CD4-positive, alpha-beta T cell (primary cell): ENCODE results near the gene ECHDC3. TPM values are rescaled to one million over a fixed set of nuclear protein-coding genes. Genes with fewer than 3 reads are reported as not detected.

Experiments
- ATAC-seq: fragments of 200-7000 bp; cut with Tn5 transposase; one replicate; pipeline ENCODE4 v1.10.0; 2022; ENCODE audit warnings: mild to moderate bottlenecking; ENCODE audit not compliant: poor library complexity
- CTCF ChIA-PET: fragments of 350-600 bp; sonication (Branson Sonifier 250); formaldehyde crosslinking; loops from one replicate; lab custom pipeline; 2021; ENCODE audit warnings: antibody characterized with exemption, inconsistent platforms; lab: Charles Lee
- POLR2A ChIA-PET: fragments of 350-600 bp; sonication (Branson Sonifier 250); formaldehyde crosslinking; loops from one replicate; lab custom pipeline; 2021; ENCODE audit warnings: antibody characterized with exemption, inconsistent platforms; lab: Charles Lee
- DNase-seq, 14 experiments: peaks; one replicate each; pipeline ENCODE4 v3.0.0-alpha.2; 2013 to 2020; ENCODE audit warnings: mixed read lengths in 2 of 14
- H3K27ac ChIP-seq, 2 donors: one replicate each; pipeline versions ENCODE4 v1.5.1 to v1.7.0; 2013; ENCODE audit warnings: low read length in 2 of 2, low read depth in 1 of 2, mild to moderate bottlenecking in 1 of 2
- H3K27me3 ChIP-seq, 2 experiments: 1 replicate in 1 of 2; 2 replicates in 1 of 2; pipeline versions ENCODE4 v1.6.1 to v1.7.0; 2013; ENCODE audit warnings: low read length in 2 of 2, control low read depth in 1 of 2, mild to moderate bottlenecking in 1 of 2, moderate library complexity in 1 of 2; ENCODE audit not compliant: insufficient read depth in 2 of 2, control insufficient read depth in 1 of 2
- H3K36me3 ChIP-seq: one replicate; pipeline ENCODE4 v1.6.1; 2013; ENCODE audit warnings: low read length, control low read depth; ENCODE audit not compliant: insufficient read depth
- H3K4me1 ChIP-seq: one replicate; pipeline ENCODE4 v1.6.1; 2013; ENCODE audit warnings: low read length, control low read depth; ENCODE audit not compliant: insufficient read depth
- H3K4me3 ChIP-seq: one replicate; pipeline ENCODE4 v1.5.1; 2013; ENCODE audit warnings: mild to moderate bottlenecking, low read length, moderate library complexity
- H3K9me3 ChIP-seq, 2 experiments: 1 replicate in 1 of 2; 2 replicates in 1 of 2; pipeline versions ENCODE4 v1.6.1 to v1.7.0; 2013; ENCODE audit warnings: low read length in 2 of 2, mild to moderate bottlenecking in 2 of 2, control low read depth in 1 of 2, moderate library complexity in 1 of 2; ENCODE audit not compliant: control insufficient read depth in 1 of 2, insufficient read depth in 1 of 2
- H3K27ac Mint-ChIP-seq: one replicate; pipeline ENCODE4 v1.8.0; 2020; ENCODE audit warnings: mixed read lengths
- H3K27me3 Mint-ChIP-seq: one replicate; pipeline ENCODE4 v1.8.0; 2021; ENCODE audit warnings: mixed read lengths
- H3K36me3 Mint-ChIP-seq: one replicate; pipeline ENCODE4 v1.8.0; 2021; ENCODE audit warnings: low read depth, mixed read lengths
- H3K4me1 Mint-ChIP-seq: one replicate; pipeline ENCODE4 v1.8.0; 2021; ENCODE audit warnings: low read depth, mixed read lengths
- H3K4me3 Mint-ChIP-seq: one replicate; pipeline ENCODE4 v1.8.0; 2020; ENCODE audit warnings: mild to moderate bottlenecking, mixed read lengths
- H3K9me3 Mint-ChIP-seq: one replicate; pipeline ENCODE4 v1.8.0; 2020; ENCODE audit warnings: mixed read lengths
- intact Hi-C, 2 experiments: fragments of 100-400 bp; cut with DNase I in 1 of 2; cut with micrococcal nuclease in 1 of 2; formaldehyde crosslinking; loops; one replicate each; pipeline versions ENCODE4 v1.15.1 to v1.9.0; 2023 to 2025; cut with DNase I, micrococcal nuclease
- total RNA-seq, 174 experiments: library from RNA in 2 of 174; stranded (reverse) in 2 of 174; gene quantifications; one replicate each; pipeline ENCODE4 v1.2.3 and lab custom pipeline; 2021 to 2026
- TF ChIP-seq, protein P1 (sequence below): fragments of 200-600 bp; IDR thresholded peaks from one replicate; pipeline ENCODE4 v1.8.0; 2022; ENCODE audit warnings: antibody characterized with exemption, mild to moderate bottlenecking

ECHDC3 gene
- total RNA-seq, 2 experiments from 2014 or later = 1.5 to 1.6 TPM

DNA sequence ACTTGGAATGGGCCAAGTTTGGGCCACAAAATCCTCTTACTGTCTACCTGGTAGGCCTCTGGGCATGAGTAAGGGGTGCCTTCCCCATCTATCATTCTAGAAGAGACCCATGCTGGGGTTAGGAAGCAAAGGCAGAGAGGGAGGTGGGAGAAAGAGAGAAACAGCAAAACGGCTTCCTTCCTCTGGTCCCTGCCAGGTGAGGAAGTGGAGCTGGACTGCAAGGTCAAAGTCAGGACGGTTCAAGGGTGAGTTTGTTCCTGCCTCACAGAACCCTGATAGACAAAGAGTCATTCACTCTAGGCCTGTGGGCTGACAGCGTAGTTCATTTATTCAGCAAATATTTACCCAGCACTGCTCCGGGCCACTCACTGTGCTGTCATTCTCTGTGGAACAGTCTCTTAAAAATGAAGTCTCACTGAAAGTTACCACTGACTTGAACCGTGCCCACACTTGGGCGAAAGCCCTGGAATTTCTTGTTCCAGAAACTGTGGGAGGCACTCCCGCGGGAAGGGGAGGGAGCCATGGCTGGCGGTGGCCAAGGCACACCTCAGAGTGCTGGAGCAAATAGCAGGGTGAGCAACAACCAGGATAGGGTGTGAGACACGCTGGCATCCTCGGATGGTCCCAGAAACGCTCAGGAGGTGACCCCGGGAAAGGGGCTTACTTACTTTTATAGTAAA lies 26.2 kb upstream of the ECHDC3 start:
- Mint-ChIP-seq H3K4me1 (peaks cover 18% of the 10 kb centered on the region), H3K27me3 (peaks cover 6% of the 10 kb centered on the region), H3K36me3 (no peaks in the 10 kb centered on the region), H3K27ac (no peak overlapping the region), H3K4me3 (no peak overlapping the region), H3K9me3 (no peaks in the 10 kb centered on the region)
- ChIA-PET CTCF (no interaction called here), POLR2A (no interaction called here)
- TF ChIP-seq, protein P1, sequence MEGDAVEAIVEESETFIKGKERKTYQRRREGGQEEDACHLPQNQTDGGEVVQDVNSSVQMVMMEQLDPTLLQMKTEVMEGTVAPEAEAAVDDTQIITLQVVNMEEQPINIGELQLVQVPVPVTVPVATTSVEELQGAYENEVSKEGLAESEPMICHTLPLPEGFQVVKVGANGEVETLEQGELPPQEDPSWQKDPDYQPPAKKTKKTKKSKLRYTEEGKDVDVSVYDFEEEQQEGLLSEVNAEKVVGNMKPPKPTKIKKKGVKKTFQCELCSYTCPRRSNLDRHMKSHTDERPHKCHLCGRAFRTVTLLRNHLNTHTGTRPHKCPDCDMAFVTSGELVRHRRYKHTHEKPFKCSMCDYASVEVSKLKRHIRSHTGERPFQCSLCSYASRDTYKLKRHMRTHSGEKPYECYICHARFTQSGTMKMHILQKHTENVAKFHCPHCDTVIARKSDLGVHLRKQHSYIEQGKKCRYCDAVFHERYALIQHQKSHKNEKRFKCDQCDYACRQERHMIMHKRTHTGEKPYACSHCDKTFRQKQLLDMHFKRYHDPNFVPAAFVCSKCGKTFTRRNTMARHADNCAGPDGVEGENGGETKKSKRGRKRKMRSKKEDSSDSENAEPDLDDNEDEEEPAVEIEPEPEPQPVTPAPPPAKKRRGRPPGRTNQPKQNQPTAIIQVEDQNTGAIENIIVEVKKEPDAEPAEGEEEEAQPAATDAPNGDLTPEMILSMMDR = no peak
- H3K27ac ChIP-seq = no peak overlapping the region
- H3K9me3 ChIP-seq = peaks cover 0 to 14% of the 10 kb centered on the region in 2 experiments
- ATAC-seq (no peak), DNase-seq (no peak)
- intact Hi-C loops = no loop called here
- no peaks in the 10 kb centered on the region for H3K36me3 ChIP-seq
- H3K4me1 ChIP-seq = peaks cover under 1% of the 10 kb centered on the region
- peaks cover 0 to 3% of the 10 kb centered on the region in 2 experiments for H3K27me3 ChIP-seq
- H3K4me3 ChIP-seq = no peak overlapping the region

DNA sequence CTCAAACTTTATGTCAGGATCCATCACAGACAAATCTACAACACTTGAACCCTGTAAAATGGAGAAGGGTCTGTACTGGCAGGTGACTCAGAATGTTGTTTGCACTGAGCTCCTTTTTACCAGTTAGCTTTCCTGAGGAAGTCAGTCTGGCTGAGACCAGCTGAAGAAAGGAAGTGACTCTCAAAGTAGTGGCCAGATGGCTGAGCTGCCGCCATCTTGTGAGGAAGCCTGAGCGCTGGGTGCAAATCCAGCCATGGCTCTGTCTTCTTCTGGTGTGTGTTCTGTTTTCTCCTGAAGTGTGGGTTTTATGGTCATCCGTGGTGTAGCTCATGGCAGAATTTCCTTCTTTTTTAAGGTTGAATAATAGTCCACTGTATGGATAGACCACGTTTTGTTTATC lies 25.5 kb upstream of the ECHDC3 start:
- H3K4me1 ChIP-seq = no peaks in the 10 kb centered on the region
- Mint-ChIP-seq H3K9me3 (no peaks in the 10 kb centered on the region), H3K27me3 (peaks cover 6% of the 10 kb centered on the region), H3K4me1 (peaks cover 14% of the 10 kb centered on the region), H3K4me3 (no peak overlapping the region), H3K27ac (no peak overlapping the region), H3K36me3 (no peaks in the 10 kb centered on the region)
- TF ChIP-seq, protein P1 = no peak
- no peak for ATAC-seq
- no peaks in the 10 kb centered on the region for H3K36me3 ChIP-seq
- ChIA-PET POLR2A (no interaction called here), CTCF (no interaction called here)
- peaks cover 0 to 14% of the 10 kb centered on the region in 2 experiments for H3K9me3 ChIP-seq
- H3K27ac ChIP-seq = no peak overlapping the region
- DNase-seq = no peak
- H3K4me3 ChIP-seq = no peak overlapping the region
- peaks cover 0 to 3% of the 10 kb centered on the region in 2 experiments for H3K27me3 ChIP-seq
- intact Hi-C loops = no loop called here

DNA sequence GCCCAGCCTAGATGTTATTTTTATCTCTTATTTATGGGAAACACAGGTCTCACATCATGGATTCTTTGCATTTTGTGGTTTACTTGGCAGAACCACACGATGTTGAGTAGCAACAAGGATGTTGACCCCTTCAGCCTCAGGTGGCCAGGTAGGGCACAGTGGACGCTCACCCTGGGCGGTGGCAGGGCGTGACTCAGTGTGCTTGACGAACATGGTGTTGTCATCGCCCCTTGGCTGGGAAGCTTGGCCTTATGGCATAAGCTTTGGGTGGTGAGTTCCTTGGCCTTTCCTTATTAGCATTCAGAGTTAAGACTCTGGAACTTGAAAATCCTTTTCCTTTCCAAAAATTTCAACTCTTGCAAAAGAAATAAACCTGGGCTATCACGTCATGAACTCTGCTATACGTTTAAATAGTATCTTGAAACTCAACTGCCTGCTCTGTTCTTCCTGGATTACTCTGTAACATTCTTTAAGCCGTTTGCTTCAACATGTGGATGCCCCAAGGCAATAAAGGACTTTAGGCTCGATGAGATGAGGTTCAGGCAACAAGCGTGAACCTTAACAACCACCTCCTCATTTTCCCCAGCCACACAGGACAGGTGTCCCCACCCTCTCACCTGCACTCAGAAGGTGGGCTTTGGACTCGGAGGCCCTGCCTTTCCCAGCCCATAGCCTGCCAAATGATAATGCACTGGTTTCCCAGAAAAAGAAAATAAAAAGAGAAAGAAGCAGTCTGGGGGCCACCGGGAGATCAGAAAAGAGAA lies 22.5 kb upstream of the ECHDC3 start:
- Histone ChIP-seq H3K27me3 (peaks cover 0 to 3% of the 10 kb centered on the region in 2 experiments), H3K4me3 (no peak overlapping the region), H3K4me1 (no peaks in the 10 kb centered on the region), H3K36me3 (no peaks in the 10 kb centered on the region), H3K9me3 (peaks cover 0 to 14% of the 10 kb centered on the region in 2 experiments), H3K27ac (no peak overlapping the region)
- TF ChIP-seq, protein P1 = no peak
- no peak overlapping the region for H3K4me3 Mint-ChIP-seq
- no peaks in the 10 kb centered on the region for H3K27me3 Mint-ChIP-seq
- no peaks in the 10 kb centered on the region for H3K36me3 Mint-ChIP-seq
- intact Hi-C loops = loop anchor here in 1 of 2 experiments (5.0 to 10.0 kb wide), 2 partner anchors 37 to 105 kb away; partner anchors contain the start of gene USP6NL
- no peak overlapping the region for H3K27ac Mint-ChIP-seq
- no peaks in the 10 kb centered on the region for H3K9me3 Mint-ChIP-seq
- POLR2A ChIA-PET = no interaction called here
- H3K4me1 Mint-ChIP-seq = no peaks in the 10 kb centered on the region
- CTCF ChIA-PET = no interaction called here
- ATAC-seq (no peak), DNase-seq (no peak)
